Measurements from ENCODE around the gene CORO2B. TPM values are rescaled to one million over a fixed set of nuclear protein-coding genes. Genes with fewer than 3 reads are reported as not detected.

Gene CORO2B
- polyA plus RNA-seq, 1 of the 3 experiments (the other 2 are of a cell fraction) = 3.6 TPM

- Histone ChIP-seq H3K27ac (ENCODE audit: low read depth in 2 of 2, low read length in 1 of 2) (no peak overlapping the region), H3K36me3 (replicated peaks in 1 of 2; ENCODE audit: control insufficient read depth in 1 of 2, insufficient read depth in 2 of 2, low read length in 1 of 2) (no peaks in the 10 kb centered on the region), H3K9me3 (no peaks in the 10 kb centered on the region), H3K27me3 (ENCODE audit: insufficient read depth) (no peaks in the 10 kb centered on the region; the same call in 1 of the 2 replicates), H3K9ac (no peak overlapping the region), H4K20me1 (ENCODE audit: insufficient read depth) (no peaks in the 10 kb centered on the region), H3K9me2 (no peaks in the 10 kb centered on the region), H3K4me1 (ENCODE audit: control insufficient read depth in 1 of 2, insufficient read depth in 2 of 2, low read depth in 1 of 2, low read length in 1 of 2) (peaks cover 0 to 8% of the 10 kb centered on the region in 2 experiments; a peak in 1 of 4 replicates), H3K4me3 (ENCODE audit: low read depth in 2 of 2, low read length in 1 of 2) (no peak overlapping the region), H3K4me2 (no peak overlapping the region), H3F3A (replicated peaks; ENCODE audit: insufficient read depth) (no peaks in the 10 kb centered on the region), H2AFZ (ENCODE audit: low read depth) (no peak overlapping the region), H3K79me2 (ENCODE audit: insufficient read depth) (no peaks in the 10 kb centered on the region)
- 76% methylated on average over 5 of the region's 6 CpGs for WGBS (ENCODE audit: low lambda C conversion rate)
- ChIA-PET POLR2A (interaction anchor here (1.3 kb wide), 1 partner anchor 145 kb away, joined by 4 read pairs; no protein-coding TSS in a partner anchor), CTCF (interaction anchor here (0.9 to 8.6 kb wide), 9 partner anchors 9 to 194 kb away, joined by 3 to 90 read pairs (median 4); no protein-coding TSS in a partner anchor)
- DNase-seq = peak; percentile 53
- TF ChIP-seq RAD21 (IDR thresholded peaks at IDR 0.05; ENCODE audit: low read length) (peak; percentile 77), SMC3 (IDR thresholded peaks at IDR 0.05; ENCODE audit: low read depth, low read length) (peak; percentile 75), EP300 (IDR thresholded peaks at IDR 0.05; ENCODE audit: borderline replicate concordance in 1 of 2, low read depth in 1 of 2, low read length in 1 of 2) (no peak)
- TF ChIP-seq, protein P1, sequence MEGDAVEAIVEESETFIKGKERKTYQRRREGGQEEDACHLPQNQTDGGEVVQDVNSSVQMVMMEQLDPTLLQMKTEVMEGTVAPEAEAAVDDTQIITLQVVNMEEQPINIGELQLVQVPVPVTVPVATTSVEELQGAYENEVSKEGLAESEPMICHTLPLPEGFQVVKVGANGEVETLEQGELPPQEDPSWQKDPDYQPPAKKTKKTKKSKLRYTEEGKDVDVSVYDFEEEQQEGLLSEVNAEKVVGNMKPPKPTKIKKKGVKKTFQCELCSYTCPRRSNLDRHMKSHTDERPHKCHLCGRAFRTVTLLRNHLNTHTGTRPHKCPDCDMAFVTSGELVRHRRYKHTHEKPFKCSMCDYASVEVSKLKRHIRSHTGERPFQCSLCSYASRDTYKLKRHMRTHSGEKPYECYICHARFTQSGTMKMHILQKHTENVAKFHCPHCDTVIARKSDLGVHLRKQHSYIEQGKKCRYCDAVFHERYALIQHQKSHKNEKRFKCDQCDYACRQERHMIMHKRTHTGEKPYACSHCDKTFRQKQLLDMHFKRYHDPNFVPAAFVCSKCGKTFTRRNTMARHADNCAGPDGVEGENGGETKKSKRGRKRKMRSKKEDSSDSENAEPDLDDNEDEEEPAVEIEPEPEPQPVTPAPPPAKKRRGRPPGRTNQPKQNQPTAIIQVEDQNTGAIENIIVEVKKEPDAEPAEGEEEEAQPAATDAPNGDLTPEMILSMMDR (IDR thresholded peaks at IDR 0.05) = peak; percentile 60
Measured at GRCh38 chr15:68730471-68730919, 151.7 kb downstream of the CORO2B start.

DNA sequence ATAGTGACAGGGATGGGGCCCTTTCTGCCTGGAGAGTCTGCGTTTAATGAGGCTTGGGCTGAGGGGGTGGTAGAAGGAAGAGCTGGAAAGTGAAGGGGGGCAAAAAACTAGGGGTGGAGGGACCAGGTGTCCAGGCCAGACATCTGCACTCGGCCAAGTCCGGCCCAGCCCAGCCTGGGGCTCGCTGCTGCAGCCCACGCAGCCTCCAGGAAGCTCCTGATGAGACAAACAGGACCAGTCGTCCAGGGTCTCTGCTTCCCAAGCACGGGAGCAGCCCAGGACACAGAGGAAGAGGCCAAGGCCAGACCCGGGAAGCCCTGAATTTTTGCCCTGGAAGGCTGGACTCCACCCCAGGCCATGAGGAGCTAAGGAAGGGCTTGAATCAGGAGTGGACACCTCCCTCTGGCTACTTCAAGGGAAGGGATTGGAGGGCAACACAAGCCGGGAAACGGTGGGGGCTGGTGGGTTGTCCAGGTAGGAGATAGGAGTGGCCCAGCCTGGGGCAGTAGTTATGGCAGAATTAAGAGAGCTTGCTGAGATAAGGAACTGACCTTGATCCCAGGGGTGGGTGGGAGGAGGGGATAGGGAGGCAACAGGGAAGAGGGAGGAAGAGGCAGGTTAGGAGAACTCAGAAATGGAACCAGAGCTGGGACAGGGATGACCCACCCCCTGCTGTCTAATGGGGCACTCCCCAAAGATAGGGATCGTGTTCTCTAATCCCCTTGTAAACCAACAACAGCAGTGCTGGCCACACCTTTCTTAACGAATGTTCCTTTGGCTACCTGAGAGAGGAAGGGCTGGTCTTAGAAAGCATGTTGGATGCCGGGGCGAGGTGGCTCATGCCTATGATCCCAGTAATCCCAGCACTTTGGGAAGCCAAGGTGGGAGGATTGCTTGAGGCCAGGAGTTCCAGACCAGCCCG lies 152.4 kb downstream of the CORO2B start:
- H3K4me2 ChIP-seq = no peak overlapping the region

More for the DNA sequence above, 152.4 kb downstream of the CORO2B start:
- Histone ChIP-seq H3K36me3 (replicated peaks in 1 of 2; ENCODE audit: control insufficient read depth in 1 of 2, insufficient read depth in 2 of 2, low read length in 1 of 2) (no peaks in the 10 kb centered on the region), H3K9me3 (no peaks in the 10 kb centered on the region), H3K79me2 (ENCODE audit: insufficient read depth) (no peaks in the 10 kb centered on the region), H3K9ac (no peak overlapping the region), H2AFZ (ENCODE audit: low read depth) (no peak overlapping the region), H3K4me3 (ENCODE audit: low read depth in 2 of 2, low read length in 1 of 2) (no peak overlapping the region), H3K27me3 (ENCODE audit: insufficient read depth) (no peaks in the 10 kb centered on the region; the same call in 1 of the 2 replicates), H3K4me1 (ENCODE audit: control insufficient read depth in 1 of 2, insufficient read depth in 2 of 2, low read depth in 1 of 2, low read length in 1 of 2) (peaks cover 0 to 8% of the 10 kb centered on the region in 2 experiments; a peak in 1 of 4 replicates), H3K9me2 (no peaks in the 10 kb centered on the region), H4K20me1 (ENCODE audit: insufficient read depth) (no peaks in the 10 kb centered on the region), H3K27ac (ENCODE audit: low read depth in 2 of 2, low read length in 1 of 2) (no peak overlapping the region), H3F3A (replicated peaks; ENCODE audit: insufficient read depth) (no peaks in the 10 kb centered on the region)
- ChIA-PET CTCF (interaction anchor here (0.9 to 8.6 kb wide), 16 partner anchors 11 to 234 kb away, joined by 3 to 90 read pairs (median 4); no protein-coding TSS in a partner anchor), POLR2A (interaction anchor here (1.3 kb wide), 1 partner anchor 144 kb away, joined by 4 read pairs; no protein-coding TSS in a partner anchor)
- TF ChIP-seq, protein P2, sequence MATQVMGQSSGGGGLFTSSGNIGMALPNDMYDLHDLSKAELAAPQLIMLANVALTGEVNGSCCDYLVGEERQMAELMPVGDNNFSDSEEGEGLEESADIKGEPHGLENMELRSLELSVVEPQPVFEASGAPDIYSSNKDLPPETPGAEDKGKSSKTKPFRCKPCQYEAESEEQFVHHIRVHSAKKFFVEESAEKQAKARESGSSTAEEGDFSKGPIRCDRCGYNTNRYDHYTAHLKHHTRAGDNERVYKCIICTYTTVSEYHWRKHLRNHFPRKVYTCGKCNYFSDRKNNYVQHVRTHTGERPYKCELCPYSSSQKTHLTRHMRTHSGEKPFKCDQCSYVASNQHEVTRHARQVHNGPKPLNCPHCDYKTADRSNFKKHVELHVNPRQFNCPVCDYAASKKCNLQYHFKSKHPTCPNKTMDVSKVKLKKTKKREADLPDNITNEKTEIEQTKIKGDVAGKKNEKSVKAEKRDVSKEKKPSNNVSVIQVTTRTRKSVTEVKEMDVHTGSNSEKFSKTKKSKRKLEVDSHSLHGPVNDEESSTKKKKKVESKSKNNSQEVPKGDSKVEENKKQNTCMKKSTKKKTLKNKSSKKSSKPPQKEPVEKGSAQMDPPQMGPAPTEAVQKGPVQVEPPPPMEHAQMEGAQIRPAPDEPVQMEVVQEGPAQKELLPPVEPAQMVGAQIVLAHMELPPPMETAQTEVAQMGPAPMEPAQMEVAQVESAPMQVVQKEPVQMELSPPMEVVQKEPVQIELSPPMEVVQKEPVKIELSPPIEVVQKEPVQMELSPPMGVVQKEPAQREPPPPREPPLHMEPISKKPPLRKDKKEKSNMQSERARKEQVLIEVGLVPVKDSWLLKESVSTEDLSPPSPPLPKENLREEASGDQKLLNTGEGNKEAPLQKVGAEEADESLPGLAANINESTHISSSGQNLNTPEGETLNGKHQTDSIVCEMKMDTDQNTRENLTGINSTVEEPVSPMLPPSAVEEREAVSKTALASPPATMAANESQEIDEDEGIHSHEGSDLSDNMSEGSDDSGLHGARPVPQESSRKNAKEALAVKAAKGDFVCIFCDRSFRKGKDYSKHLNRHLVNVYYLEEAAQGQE (IDR thresholded peaks at IDR 0.05; ENCODE audit: low read depth, low read length) = no peak
- TF ChIP-seq RCOR1 (IDR thresholded peaks at IDR 0.05; ENCODE audit: low read length) (no peak), TCF12 (IDR thresholded peaks at IDR 0.05) (no peak), EP300 (IDR thresholded peaks at IDR 0.05; ENCODE audit: borderline replicate concordance in 1 of 2, low read depth in 1 of 2, low read length in 1 of 2) (no peak), NRF1 (IDR thresholded peaks at IDR 0.05; ENCODE audit: low read depth, low read length) (no peak), SMC3 (IDR thresholded peaks at IDR 0.05; ENCODE audit: low read depth, low read length) (no peak), POLR2AphosphoS5 (IDR thresholded peaks at IDR 0.05; ENCODE audit: low read depth, low read length) (no peak), YY1 (IDR thresholded peaks at IDR 0.05; ENCODE audit: low read depth) (no peak), ELF1 (IDR thresholded peaks at IDR 0.05) (no peak), SIN3A (IDR thresholded peaks at IDR 0.05; ENCODE audit: borderline replicate concordance, low read depth, low read length) (no peak), RAD21 (IDR thresholded peaks at IDR 0.05; ENCODE audit: low read length) (no peak), CHD2 (IDR thresholded peaks at IDR 0.05; ENCODE audit: low read length, partially characterized antibody) (no peak)
- TF ChIP-seq, protein P3, sequence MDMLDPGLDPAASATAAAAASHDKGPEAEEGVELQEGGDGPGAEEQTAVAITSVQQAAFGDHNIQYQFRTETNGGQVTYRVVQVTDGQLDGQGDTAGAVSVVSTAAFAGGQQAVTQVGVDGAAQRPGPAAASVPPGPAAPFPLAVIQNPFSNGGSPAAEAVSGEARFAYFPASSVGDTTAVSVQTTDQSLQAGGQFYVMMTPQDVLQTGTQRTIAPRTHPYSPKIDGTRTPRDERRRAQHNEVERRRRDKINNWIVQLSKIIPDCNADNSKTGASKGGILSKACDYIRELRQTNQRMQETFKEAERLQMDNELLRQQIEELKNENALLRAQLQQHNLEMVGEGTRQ (IDR thresholded peaks at IDR 0.05; ENCODE audit: borderline replicate concordance, low read depth, low read length) = no peak
- TF ChIP-seq, protein P4, sequence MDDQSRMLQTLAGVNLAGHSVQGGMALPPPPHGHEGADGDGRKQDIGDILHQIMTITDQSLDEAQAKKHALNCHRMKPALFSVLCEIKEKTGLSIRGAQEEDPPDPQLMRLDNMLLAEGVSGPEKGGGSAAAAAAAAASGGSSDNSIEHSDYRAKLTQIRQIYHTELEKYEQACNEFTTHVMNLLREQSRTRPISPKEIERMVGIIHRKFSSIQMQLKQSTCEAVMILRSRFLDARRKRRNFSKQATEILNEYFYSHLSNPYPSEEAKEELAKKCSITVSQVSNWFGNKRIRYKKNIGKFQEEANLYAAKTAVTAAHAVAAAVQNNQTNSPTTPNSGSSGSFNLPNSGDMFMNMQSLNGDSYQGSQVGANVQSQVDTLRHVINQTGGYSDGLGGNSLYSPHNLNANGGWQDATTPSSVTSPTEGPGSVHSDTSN (IDR thresholded peaks at IDR 0.05) = no peak
- WGBS (ENCODE audit: low lambda C conversion rate) = 53% methylated on average over 13 of the region's 15 CpGs
- no peak for DNase-seq
